ENCODE data around the gene CDCA7.
A peak's percentile ranks its signal among the peaks of the same experiment; 100 is the strongest.

CDCA7 gene

GRCh38 chr2:173401716-173402326 lies 47.1 kb downstream of the CDCA7 start:
- Histone ChIP-seq H3K27ac (ENCODE audit: low read length) (no peak overlapping the region), H3K27me3 (ENCODE audit: control insufficient read depth, insufficient read depth, low read length) (no peaks in the 10 kb centered on the region), H3K36me3 (ENCODE audit: control insufficient read depth, insufficient read depth, low read length) (no peaks in the 10 kb centered on the region), H3K4me3 (ENCODE audit: low read length) (no peak overlapping the region), H3K9me3 (ENCODE audit: control insufficient read depth, insufficient read depth, low read length) (no peaks in the 10 kb centered on the region), H3K4me1 (ENCODE audit: control insufficient read depth, insufficient read depth, low read length) (no peaks in the 10 kb centered on the region)
- no CpG with 5 or more reads among the region's 7 CpGs for WGBS (ENCODE audit: insufficient coverage, insufficient read length)
- no peak for DNase-seq (ENCODE audit: low read depth, low spot score)

DNA sequence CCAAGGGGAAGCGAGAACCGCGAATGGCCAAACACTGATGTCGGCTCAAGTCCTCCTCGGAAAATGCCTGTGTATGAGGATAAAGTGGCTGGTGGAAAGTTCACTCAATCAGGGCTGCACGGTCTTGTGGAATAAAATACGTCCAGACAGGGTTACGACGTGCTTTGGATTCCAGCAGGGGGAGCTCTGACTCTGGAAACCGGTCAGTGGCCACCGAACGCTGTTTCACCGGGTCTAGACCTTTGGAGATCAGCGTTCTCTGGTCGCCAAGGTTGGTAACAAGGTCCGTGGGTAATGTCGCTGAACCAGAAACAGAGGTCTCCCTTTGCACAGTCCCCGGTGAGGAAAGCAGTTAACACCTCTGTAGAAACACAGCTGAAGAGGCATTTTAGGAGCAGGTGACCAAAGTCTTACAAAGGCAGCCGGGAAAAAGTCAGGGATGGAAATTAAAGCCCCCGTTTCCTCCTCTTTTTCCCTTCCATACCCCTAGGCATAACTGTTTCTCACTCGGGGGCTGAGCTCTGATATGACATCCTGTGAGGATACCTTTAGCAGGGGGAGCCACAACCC lies 47.8 kb downstream of the CDCA7 start:
- Histone ChIP-seq H3K9me3 (ENCODE audit: control insufficient read depth, insufficient read depth, low read length) (no peaks in the 10 kb centered on the region), H3K27ac (ENCODE audit: low read length) (no peak overlapping the region), H3K27me3 (ENCODE audit: control insufficient read depth, insufficient read depth, low read length) (no peaks in the 10 kb centered on the region), H3K4me1 (ENCODE audit: control insufficient read depth, insufficient read depth, low read length) (no peaks in the 10 kb centered on the region), H3K4me3 (ENCODE audit: low read length) (no peak overlapping the region), H3K36me3 (ENCODE audit: control insufficient read depth, insufficient read depth, low read length) (no peaks in the 10 kb centered on the region)
- no CpG with 5 or more reads among the region's 21 CpGs for WGBS (ENCODE audit: insufficient coverage, insufficient read length)
- DNase-seq (ENCODE audit: low read depth, low spot score): peak; percentile 90

DNA sequence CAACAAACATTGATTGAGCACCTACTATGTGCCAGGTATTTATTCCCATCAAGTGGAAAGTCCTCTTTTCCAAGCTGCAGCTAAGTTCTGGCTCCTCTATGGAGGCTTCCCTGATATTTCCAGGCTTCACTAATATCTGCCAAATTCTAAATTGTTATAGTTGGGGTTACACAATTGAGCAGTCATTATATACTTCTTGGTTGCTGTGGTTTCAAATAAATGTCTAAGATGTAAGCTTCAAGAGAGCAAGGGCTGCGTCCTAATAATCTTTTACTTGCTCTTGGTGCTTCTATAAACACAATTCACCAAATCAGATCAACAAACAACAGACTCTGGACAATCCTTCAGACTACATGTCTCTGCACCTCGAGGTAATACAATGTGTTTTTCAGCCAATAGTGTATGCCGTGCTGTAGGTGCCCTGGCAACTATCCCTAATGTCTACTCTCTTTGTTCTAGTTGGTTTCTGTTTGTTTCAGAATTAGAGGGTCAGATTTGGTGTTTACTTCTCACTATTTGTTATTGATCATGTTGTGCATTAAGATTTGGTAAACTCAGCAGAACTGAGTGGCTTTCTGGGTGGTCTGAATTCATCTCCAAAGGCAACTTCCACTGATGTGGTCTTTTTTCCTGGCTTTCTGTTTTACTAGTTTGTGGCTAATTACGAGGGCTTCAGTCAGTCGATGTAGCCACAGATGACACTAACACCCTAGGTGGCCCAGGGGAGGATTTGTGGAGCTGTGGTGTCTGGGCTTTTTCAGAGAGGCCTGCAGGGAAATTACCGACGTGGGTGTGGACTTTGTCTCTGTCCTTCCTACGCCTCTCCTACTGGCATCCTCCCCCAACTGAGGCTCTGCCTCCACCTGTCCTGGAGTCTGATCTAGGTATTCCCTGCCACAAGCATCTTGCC lies 50.4 kb downstream of the CDCA7 start:
- Histone ChIP-seq H3K27ac (ENCODE audit: low read length) (no peak overlapping the region), H3K9me3 (ENCODE audit: control insufficient read depth, insufficient read depth, low read length) (no peaks in the 10 kb centered on the region), H3K4me1 (ENCODE audit: control insufficient read depth, insufficient read depth, low read length) (no peaks in the 10 kb centered on the region), H3K27me3 (ENCODE audit: control insufficient read depth, insufficient read depth, low read length) (no peaks in the 10 kb centered on the region), H3K4me3 (ENCODE audit: low read length) (no peak overlapping the region), H3K36me3 (ENCODE audit: control insufficient read depth, insufficient read depth, low read length) (no peaks in the 10 kb centered on the region)
- WGBS (ENCODE audit: insufficient coverage, insufficient read length): no CpG with 5 or more reads among the region's 8 CpGs
- DNase-seq (ENCODE audit: low read depth, low spot score): no peak

- no peaks in the 10 kb centered on the region for H3K4me1 ChIP-seq (ENCODE audit: control insufficient read depth, insufficient read depth, low read length)
- H3K4me3 ChIP-seq (ENCODE audit: low read length): no peak overlapping the region
- WGBS (ENCODE audit: insufficient coverage, insufficient read length): no CpG with 5 or more reads among the region's 5 CpGs
- H3K27me3 ChIP-seq (ENCODE audit: control insufficient read depth, insufficient read depth, low read length): no peaks in the 10 kb centered on the region
- H3K27ac ChIP-seq (ENCODE audit: low read length): no peak overlapping the region
- no peaks in the 10 kb centered on the region for H3K36me3 ChIP-seq (ENCODE audit: control insufficient read depth, insufficient read depth, low read length)
- H3K9me3 ChIP-seq (ENCODE audit: control insufficient read depth, insufficient read depth, low read length): no peaks in the 10 kb centered on the region
- DNase-seq (ENCODE audit: low read depth, low spot score): no peak
Observed at GRCh38 chr2:173407176-173407575, 52.5 kb downstream of the CDCA7 start.

DNA sequence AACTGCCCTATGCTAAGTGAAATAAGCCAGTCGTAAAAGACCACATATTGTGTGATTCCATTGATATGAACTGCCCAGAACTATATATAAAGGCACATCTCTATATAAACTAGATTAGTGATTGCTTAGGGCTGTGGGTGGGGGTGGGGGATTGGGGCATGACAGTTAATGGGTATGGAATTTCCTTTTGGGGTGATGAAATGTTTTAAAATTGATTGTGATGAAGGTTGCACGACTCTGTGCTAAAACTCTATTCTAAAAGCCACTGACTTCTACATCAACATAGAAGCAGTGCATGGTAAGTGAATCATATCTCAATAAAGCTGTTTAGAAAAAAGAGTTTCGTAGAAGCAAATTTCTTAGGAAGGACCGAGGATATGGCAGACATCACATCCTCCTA lies 53.0 kb downstream of the CDCA7 start:
- no peaks in the 10 kb centered on the region for H3K9me3 ChIP-seq (ENCODE audit: control insufficient read depth, insufficient read depth, low read length)
- H3K27ac ChIP-seq (ENCODE audit: low read length): no peak overlapping the region
- no peak overlapping the region for H3K4me3 ChIP-seq (ENCODE audit: low read length)
- no CpG with 5 or more reads among the region's 4 CpGs for WGBS (ENCODE audit: insufficient coverage, insufficient read length)
- no peaks in the 10 kb centered on the region for H3K4me1 ChIP-seq (ENCODE audit: control insufficient read depth, insufficient read depth, low read length)
- no peaks in the 10 kb centered on the region for H3K27me3 ChIP-seq (ENCODE audit: control insufficient read depth, insufficient read depth, low read length)
- no peak for DNase-seq (ENCODE audit: low read depth, low spot score)
- H3K36me3 ChIP-seq (ENCODE audit: control insufficient read depth, insufficient read depth, low read length): no peaks in the 10 kb centered on the region

- H3K9me3 ChIP-seq (ENCODE audit: control insufficient read depth, insufficient read depth, low read length): no peaks in the 10 kb centered on the region
- no peak overlapping the region for H3K27ac ChIP-seq (ENCODE audit: low read length)
- DNase-seq (ENCODE audit: low read depth, low spot score): no peak
- WGBS (ENCODE audit: insufficient coverage, insufficient read length): no CpG with 5 or more reads among the region's 3 CpGs
- no peaks in the 10 kb centered on the region for H3K36me3 ChIP-seq (ENCODE audit: control insufficient read depth, insufficient read depth, low read length)
- H3K4me3 ChIP-seq (ENCODE audit: low read length): no peak overlapping the region
- no peaks in the 10 kb centered on the region; the same call in 1 of the 2 replicates for H3K4me1 ChIP-seq (ENCODE audit: control insufficient read depth, insufficient read depth, low read length)
- no peaks in the 10 kb centered on the region for H3K27me3 ChIP-seq (ENCODE audit: control insufficient read depth, insufficient read depth, low read length)
Observed at GRCh38 chr2:173410579-173410978, 55.9 kb downstream of the CDCA7 start.

- H3K27me3 ChIP-seq (ENCODE audit: control insufficient read depth, insufficient read depth, low read length): no peaks in the 10 kb centered on the region
- H3K36me3 ChIP-seq (ENCODE audit: control insufficient read depth, insufficient read depth, low read length): no peaks in the 10 kb centered on the region
- no CpG with 5 or more reads among the region's 1 CpG for WGBS (ENCODE audit: insufficient coverage, insufficient read length)
- no peak overlapping the region for H3K4me3 ChIP-seq (ENCODE audit: low read length)
- no peak overlapping the region for H3K27ac ChIP-seq (ENCODE audit: low read length)
- DNase-seq (ENCODE audit: low read depth, low spot score): no peak
- no peaks in the 10 kb centered on the region; the same call in 1 of the 2 replicates for H3K4me1 ChIP-seq (ENCODE audit: control insufficient read depth, insufficient read depth, low read length)
- no peaks in the 10 kb centered on the region for H3K9me3 ChIP-seq (ENCODE audit: control insufficient read depth, insufficient read depth, low read length)
Observed at GRCh38 chr2:173412628-173413027, 58.0 kb downstream of the CDCA7 start.

DNA sequence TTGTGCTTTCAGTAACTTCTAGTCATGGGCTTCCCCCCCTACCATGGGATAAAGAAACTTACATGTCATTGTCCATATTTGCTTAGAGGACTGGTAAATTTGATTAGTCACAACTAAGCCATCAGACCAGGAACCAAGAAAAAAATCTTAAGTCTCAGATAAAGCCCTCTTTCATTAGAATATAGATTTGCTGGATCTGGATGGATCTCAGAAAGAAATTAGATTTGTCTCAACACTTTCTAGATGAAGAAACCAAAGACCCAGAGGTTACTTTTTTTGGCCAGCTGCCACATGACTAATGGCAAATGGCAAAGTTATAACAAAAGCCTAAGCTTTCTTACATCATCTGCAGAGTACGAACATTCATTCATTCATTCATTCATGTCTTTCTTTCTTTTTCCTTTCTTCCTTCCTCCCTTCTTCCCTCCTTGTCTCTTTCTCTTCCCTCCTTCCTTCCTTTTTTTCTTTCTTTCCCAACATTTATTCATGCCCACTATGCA lies 60.2 kb downstream of the CDCA7 start:
- WGBS (ENCODE audit: insufficient coverage, insufficient read length): no CpG with 5 or more reads among the region's 1 CpG
- no peak for DNase-seq (ENCODE audit: low read depth, low spot score)
- Histone ChIP-seq H3K27ac (ENCODE audit: low read length) (no peak overlapping the region), H3K27me3 (ENCODE audit: control insufficient read depth, insufficient read depth, low read length) (no peaks in the 10 kb centered on the region), H3K4me1 (ENCODE audit: control insufficient read depth, insufficient read depth, low read length) (no peaks in the 10 kb centered on the region; the same call in 1 of the 2 replicates), H3K4me3 (ENCODE audit: low read length) (no peak overlapping the region), H3K9me3 (ENCODE audit: control insufficient read depth, insufficient read depth, low read length) (no peaks in the 10 kb centered on the region), H3K36me3 (ENCODE audit: control insufficient read depth, insufficient read depth, low read length) (no peaks in the 10 kb centered on the region)

- Histone ChIP-seq H3K27me3 (ENCODE audit: control insufficient read depth, insufficient read depth, low read length) (no peaks in the 10 kb centered on the region), H3K27ac (ENCODE audit: low read length) (no peak overlapping the region), H3K4me1 (ENCODE audit: control insufficient read depth, insufficient read depth, low read length) (no peaks in the 10 kb centered on the region; the same call in 1 of the 2 replicates), H3K9me3 (ENCODE audit: control insufficient read depth, insufficient read depth, low read length) (no peaks in the 10 kb centered on the region), H3K36me3 (ENCODE audit: control insufficient read depth, insufficient read depth, low read length) (no peaks in the 10 kb centered on the region), H3K4me3 (ENCODE audit: low read length) (no peak overlapping the region)
- no CpG with 5 or more reads among the region's 31 CpGs for WGBS (ENCODE audit: insufficient coverage, insufficient read length)
- DNase-seq (ENCODE audit: low read depth, low spot score): no peak
Observed at GRCh38 chr2:173415431-173416381, 61.0 kb downstream of the CDCA7 start.

Measured in iPS DF 6.9 (cell line).